ENCODE measurements around the gene XCL1.

Gene XCL1

GRCh38 chr1:168607872-168608428 lies 31.5 kb downstream of the XCL1 start:
- DNase-seq = no peak

DNA sequence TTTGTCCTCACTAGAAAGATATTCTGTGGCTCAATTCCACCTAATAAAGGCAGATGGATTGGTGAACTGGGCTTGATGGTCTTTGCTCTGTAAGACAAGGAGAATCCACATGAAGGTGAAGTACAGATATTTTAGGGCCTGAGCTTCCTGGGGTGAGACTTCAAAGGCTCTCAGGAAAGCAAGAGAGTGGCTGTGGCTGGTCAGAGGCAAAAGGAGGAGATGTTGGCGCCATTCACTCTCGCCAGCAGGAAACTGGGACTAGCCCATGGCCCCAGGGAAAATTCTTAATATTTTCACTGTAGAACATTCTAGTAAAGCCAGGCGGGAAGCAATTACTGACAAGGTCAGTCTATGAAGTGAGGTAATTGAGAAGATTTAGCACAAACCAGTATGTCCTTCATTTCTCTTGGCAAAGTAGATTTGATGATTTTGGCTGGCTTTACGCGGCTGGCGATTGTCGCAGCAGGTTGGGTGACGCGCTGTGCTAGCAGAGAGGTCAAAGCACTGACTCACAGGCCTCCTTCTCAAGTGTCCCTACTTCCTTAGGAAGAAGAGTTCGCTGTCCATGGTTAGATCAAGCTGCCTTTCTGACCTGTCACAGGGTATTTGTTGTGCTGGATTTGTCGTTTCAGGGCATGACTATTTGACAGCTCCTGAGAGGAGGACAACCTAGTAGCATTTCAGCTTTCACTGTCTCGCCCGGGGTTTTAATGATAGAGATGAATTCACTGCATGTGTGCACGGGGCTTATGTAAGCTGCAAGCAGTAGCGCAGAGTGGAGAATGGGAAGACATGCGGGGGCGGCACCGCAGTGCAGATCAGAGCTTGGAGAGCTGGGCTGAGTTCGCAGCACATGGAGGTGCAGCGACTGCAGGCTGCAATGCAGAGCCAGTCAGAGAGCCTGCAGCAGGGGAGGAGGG lies 32.7 kb downstream of the XCL1 start:
- no peak for DNase-seq

DNA sequence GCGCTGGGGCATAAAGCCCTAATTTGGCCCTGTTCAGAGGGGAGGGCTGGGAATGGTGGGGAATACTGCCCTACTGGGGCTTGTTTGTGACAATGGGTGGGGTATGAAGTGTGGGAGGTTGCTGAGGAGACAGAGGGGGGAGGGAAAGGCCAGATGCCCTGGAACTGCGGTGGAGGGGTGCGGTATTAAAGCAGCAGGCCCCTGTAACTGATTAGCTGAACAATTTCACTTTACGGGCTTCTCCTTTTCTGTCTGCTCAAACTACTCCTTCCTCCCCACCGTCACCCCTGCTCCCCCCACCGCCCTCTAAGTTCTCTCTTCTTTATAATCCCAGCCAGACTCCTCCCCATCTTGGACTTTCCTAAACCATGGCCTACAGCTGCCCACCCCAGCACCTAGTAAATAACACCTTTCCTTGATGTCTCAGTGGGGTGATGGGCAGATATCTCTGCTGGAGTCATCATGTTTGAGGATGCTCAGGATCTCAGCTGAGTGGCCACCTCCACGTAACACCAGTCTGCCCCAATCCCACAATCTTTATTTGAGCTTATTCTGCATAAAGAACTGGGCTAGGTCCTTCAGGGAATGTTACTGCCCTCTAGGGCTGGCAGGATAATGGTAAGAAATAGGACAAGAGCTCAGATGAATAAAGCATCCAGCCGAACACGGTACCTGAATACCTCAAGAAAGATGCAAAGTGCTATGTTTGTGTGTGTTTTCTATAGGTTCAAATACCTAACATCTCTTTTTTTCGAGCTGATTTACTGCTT lies 33.5 kb downstream of the XCL1 start:
- DNase-seq = no peak

DNA sequence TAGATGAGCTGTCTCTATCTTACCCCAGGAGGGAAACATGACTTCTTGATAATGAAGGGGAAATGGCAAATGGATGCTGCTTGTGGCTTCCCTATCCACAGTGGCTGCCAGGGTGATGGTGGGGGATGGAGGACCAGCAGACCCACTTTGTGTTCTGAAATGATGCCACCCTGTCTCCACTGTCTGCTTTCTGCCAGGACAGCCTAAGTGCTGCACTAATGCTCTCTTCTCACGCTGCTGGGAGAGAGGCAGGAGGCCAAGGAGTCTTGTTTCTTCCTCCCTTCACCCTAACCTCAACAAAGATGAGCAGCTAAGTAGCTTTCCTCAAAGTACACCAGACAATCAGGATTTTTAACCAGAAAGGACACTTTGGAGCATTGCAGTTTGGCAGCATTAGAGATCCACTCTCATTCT lies 36.6 kb downstream of the XCL1 start:
- no peak for DNase-seq

DNA sequence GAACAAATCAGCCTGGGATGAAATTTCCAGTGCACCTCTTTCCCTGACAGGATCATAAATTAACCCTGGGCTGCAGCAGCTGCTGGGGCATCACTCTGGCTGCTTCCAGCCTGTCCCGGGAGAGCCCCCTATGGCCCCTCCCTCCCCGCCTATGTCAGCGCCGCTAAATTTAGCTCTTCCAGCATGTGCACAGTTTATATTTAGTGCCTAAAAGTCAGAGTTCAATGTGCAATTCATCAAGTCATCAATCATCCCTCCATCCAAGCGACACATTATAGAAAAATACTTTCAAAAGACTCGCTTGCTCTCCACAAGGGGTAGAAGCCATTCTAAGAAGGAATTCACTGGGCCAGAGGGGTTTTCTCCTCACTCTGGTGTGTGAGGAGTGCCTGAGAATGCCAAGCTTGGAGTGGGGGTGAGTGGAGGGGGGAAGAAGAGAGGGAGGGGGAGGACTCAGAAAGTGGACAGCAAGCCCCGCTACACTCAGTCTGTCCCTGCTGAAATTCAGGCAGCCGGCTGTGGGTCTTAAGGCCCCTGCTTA lies 37.4 kb downstream of the XCL1 start:
- no peak for DNase-seq

DNA sequence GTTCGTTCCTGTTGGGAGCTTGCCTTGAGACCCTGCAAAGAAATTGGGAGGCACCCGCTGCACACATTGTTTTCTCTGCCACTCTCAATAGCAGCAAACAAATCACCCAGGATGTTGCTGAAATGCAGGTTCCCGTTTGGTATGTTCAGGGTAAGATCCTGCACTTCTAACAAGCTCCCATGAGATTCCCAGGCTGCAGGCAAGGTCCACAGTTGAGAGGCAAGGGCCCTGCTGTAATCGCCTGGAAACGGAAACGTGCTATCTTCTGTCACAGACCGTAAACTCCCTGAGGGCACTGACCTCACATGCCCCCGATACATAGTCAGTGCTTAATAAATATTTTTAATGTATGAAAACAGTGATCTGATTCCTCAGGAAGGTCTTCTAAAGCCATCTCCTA lies 37.8 kb downstream of the XCL1 start:
- no peak for DNase-seq

DNA sequence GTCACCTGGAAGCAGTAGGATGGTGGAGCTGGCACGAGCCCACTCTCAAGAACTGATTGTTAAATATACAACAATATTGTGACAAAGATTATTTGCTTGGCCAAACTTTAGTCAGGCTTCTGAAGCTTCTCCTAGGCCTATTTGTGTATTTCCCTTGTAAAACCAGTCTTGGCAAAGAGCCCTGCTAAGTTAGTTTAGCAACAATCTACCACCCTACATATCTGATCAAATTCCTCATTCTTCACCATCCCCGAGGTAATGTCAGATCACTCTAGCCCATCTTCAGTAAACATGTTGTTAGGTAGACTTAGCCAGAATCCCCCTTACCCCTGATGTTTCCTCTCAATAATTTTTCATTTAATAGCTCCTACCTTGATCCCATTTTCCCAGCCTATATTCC lies 39.6 kb downstream of the XCL1 start:
- no peak for DNase-seq

GRCh38 chr1:168617974-168618750 lies 41.8 kb downstream of the XCL1 start:
- no peak for DNase-seq

DNA sequence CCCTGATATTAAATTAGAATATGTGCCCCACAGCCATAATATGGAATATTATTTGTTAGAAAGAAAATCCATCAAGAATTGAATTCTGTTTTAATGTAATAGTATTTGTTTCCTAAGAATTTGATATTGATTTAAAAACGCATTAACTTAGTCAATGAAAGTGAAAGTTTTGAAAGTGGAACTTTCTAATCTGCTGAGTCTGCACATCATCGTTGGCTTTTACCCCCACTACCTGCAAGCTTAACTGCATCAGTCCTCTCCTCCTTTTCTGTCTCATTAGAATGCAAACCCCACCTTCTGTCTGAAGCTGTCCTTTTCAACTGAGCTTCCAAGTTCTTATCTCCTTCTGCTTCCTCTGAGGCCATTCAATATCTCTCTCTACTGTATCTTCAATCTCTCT lies 42.5 kb downstream of the XCL1 start:
- DNase-seq = no peak

- no peak for DNase-seq
Measured at GRCh38 chr1:168621356-168621755, 45.0 kb downstream of the XCL1 start.

DNA sequence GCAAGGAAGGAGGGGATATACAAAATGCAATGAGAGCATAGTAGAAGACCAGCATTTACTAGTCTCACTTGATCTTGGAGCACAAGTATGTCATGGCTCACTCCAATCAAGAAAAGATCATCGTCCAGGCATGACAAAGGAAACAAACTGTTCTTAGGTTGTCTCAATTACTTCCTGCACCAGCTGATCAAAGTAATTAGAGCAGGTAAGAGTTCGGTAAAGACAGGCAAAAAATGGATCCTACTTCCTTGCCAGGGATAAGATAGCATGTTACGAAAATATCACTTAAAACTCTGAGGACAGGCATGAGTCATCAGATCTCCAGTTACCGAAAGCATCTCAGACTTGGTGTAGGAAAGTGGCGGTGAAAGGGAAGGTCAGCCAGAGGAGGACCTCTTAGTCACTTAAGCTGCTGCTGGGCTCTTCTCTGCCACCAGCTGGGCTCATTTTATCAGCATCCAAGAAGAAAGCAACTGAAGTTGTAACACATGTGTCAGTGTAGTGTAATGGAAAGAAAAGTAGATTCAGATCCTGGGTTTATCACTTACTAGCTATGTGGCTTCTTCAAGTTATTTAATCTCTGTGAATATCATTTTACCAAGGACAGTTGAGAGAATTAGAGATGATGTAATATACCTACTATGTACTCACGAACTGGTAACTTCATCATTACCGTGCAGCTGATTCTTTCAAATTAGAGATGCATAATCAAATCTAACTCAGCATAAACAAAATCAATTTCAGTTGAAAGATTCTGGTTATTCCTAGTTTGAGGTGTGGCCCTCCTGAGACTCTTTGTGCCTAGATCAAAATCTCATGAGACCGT lies 46.8 kb downstream of the XCL1 start:
- DNase-seq = no peak

GRCh38 chr1:168623831-168624230 lies 47.4 kb downstream of the XCL1 start:
- no peak for DNase-seq

DNA sequence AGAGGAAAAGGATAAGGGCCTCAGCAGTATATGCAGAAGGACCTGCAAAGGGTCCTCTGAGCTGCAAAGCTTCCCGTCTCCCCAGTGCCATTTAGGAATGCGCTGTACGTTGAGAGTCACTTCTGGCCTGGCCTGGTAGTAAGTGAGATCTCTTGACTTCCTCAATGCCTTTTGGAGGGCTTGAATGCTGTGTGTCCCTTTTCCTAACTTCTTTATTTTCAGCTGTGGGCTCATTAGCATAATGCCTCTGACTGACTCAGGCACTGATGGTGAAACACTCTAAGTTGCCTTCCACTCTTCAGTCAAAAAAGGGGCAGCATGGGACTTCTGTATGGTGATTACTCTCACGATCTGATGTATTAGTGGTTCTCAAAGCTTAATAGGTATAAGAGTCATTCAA lies 49.9 kb downstream of the XCL1 start:
- DNase-seq = no peak

DNA sequence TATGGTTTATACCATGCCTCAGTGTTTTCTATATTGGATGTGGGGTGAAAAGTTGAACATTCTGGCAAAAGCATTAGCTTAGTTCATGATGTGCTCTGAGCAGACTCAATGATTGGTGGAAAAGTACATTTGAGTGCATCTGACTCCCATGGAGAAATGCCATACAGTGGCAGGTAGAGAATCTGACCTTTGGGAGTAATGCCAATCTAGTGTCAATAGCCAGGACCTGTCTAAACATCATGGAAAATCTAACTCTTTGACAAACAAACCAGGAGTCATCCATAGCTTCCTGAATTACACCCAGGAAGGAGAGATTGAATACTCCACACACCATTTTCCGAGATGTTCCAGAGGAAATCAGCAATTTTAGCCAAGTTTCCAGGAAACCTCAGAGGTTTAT lies 51.0 kb downstream of the XCL1 start:
- DNase-seq = no peak

- DNase-seq = no peak
Measured at GRCh38 chr1:168628807-168629206, 52.4 kb downstream of the XCL1 start.

GRCh38 chr1:168629466-168629865 lies 53.1 kb downstream of the XCL1 start:
- no peak for DNase-seq
